ENCODE measurements around the gene ZNF57.
A peak's percentile ranks its signal among the peaks of the same experiment; 100 is the strongest.
"Not testable (repeated sequence)": the region's sequence is repeated elsewhere in the genome, so short reads cannot be mapped to it uniquely, and the experiment has no call there.

Gene ZNF57

GRCh38 chr19:2865334-2866100, 35.2 kb upstream of the ZNF57 start:
- Histone ChIP-seq H4K20me1 (no peaks in the 10 kb centered on the region), H3K4me3 (no peak overlapping the region), H3K9me3 (replicated peaks in 1 of 11) (peaks cover 47 to 85% (median 56%) of the 10 kb centered on the region in 11 experiments), H3K4me1 (peaks cover 10 to 55% (median 37%) of the 10 kb centered on the region in 10 experiments; a peak in 19 of 20 replicates), H3K4me2 (peak overlapping the region in 9 of 11 experiments; percentile 60 to 75 (median 69); a peak in 17 of 22 replicates), H3K27ac (peak overlapping the region in 9 of 11 experiments; percentile 26 to 84 (median 71); a peak in 17 of 22 replicates), H3K36me3 (no peaks in the 10 kb centered on the region), H3K27me3 (no peaks in the 10 kb centered on the region), H3K9ac (peak overlapping the region in 8 of 11 experiments; percentile 40 to 77 (median 58); a peak in 14 of 22 replicates)
- peak in 4 of 11 experiments; percentile 50 to 67 (median 54); a peak in 4 of 22 replicates for TF ChIP-seq Cebpa-rat (IDR thresholded peaks at IDR 0.05)

DNA sequence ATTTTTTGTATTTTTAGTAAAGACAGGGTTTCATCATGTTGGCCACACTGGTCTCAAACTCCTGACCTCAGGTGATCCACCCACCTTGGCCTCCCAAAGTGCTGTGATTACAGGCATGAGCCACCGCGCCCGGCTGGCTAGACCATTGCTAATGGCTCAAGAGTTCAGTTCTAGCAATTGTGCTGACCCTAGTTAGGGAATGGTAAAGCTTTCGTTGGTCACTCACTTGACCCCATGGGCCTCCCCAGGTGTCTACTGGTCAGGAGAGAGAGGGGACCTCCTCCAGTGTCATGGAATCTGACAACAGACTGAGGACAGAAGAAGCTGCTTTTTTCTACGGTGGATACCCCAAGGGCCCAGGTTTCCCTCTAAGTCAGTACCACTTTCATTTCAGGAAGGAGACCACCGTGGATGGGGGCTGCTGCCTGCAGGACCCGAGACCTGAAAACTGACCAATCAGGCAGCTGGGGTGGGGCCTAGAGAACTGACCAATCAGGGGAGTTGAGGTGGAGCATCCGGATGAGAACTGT, 34.2 kb upstream of the ZNF57 start:
- peak overlapping the region in 4 of 11 experiments; percentile 66 to 77 (median 72); a peak in 2 of 22 replicates for H3K9ac ChIP-seq
- no peaks in the 10 kb centered on the region for H4K20me1 ChIP-seq
- peaks cover 52 to 85% (median 67%) of the 10 kb centered on the region in 11 experiments for H3K9me3 ChIP-seq (replicated peaks in 1 of 11)
- peak overlapping the region in 8 of 11 experiments; percentile 59 to 84 (median 76); a peak in 14 of 22 replicates for H3K27ac ChIP-seq
- H3K4me1 ChIP-seq, result peaks cover 10 to 55% (median 37%) of the 10 kb centered on the region in 10 experiments; a peak in 19 of 20 replicates
- no peak for TF ChIP-seq Cebpa-rat (IDR thresholded peaks at IDR 0.05)
- peak overlapping the region in 1 of 10 experiments; percentile 3; a peak in 1 of 20 replicates for H3K4me3 ChIP-seq
- H3K36me3 ChIP-seq, result no peaks in the 10 kb centered on the region
- H3K4me2 ChIP-seq, result peak overlapping the region in 8 of 11 experiments; percentile 62 to 75 (median 70); a peak in 11 of 22 replicates
- no peaks in the 10 kb centered on the region for H3K27me3 ChIP-seq

DNA sequence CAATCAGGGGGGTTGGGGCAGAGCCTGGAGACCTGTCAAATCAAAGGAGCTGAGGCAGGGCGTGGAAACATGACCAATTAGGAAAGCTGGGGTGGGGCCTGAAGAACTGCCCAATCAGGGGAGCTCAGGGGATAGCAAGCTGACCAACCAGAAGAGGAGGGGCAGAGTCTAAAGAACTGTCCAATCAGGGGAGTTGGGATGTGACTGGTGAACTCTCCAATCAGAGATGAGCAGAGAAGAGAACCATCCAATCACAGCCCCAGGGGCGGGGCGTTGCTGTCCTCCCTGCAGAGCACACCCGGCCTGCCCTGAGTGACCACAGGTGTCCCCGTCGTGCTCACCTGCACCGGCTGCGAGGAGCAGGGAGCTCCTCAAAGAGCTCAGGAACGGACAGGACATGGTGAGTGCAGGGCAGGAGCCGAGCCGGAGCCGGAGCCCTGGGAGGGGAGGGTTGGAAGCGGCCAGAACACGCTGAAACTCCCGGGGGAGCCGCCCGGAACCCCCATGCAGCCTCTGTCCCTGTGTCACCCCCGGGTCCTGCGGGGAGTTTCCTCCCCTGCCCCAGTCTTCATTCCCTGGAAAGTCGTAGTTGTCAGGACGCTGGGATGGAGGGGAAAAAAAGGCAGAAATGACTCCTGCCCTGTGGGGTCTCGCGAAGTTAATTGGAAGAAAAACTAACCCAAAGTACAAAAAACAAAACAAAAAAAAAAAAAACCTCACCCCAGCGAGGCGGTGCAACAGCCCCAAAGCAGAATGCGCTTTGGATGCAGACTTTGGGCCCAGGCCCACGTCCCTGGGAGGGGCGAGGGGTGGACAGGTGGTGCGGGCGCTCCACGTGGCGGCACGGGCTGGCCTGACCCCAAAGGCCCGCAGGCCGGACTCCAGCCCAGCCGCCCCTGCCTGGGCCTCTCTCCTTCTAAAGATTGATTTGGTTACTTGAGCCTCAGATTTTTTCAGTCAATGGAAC, 33.4 kb upstream of the ZNF57 start, which contains the start of gene ZNF556:
Gene ZNF556 (plus strand): TSS at position 311 of the 967 bp plus-strand sequence. CDS start 87 bp downstream, at position 398.
- Histone ChIP-seq H3K9ac (peak within 1 kb of the TSS in 4 of 11 experiments; percentile 66 to 77 (median 72); a peak in 6 of 22 replicates), H3K4me3 (peak within 1 kb of the TSS in 1 of 10 experiments; percentile 3; a peak in 1 of 20 replicates), H3K9me3 (replicated peaks in 1 of 11) (peaks cover 57 to 89% (median 72%) of the 10 kb centered on the region in 11 experiments), H4K20me1 (no peaks in the 10 kb centered on the region), H3K4me2 (peak within 1 kb of the TSS in 10 of 11 experiments; percentile 17 to 75 (median 68); a peak in 17 of 22 replicates), H3K27ac (peak within 1 kb of the TSS in 8 of 11 experiments; percentile 59 to 84 (median 76); a peak in 15 of 22 replicates), H3K27me3 (no peaks in the 10 kb centered on the region), H3K4me1 (peaks cover 10 to 53% (median 37%) of the 10 kb centered on the region in 10 experiments; a peak in 19 of 20 replicates), H3K36me3 (no peaks in the 10 kb centered on the region)
- no peak for TF ChIP-seq Cebpa-rat (IDR thresholded peaks at IDR 0.05)

- Histone ChIP-seq H3K27me3 (no peaks in the 10 kb centered on the region), H3K36me3 (no peaks in the 10 kb centered on the region), H3K27ac (no peak overlapping the region), H3K4me1 (peaks cover 14 to 55% (median 45%) of the 10 kb centered on the region in 10 experiments; a peak in 19 of 20 replicates), H4K20me1 (no peaks in the 10 kb centered on the region), H3K9me3 (replicated peaks in 1 of 11) (peaks cover 69 to 83% (median 70%) of the 10 kb centered on the region in 11 experiments), H3K4me3 (no peak overlapping the region), H3K4me2 (no peak overlapping the region), H3K9ac (no peak overlapping the region)
- no peak for TF ChIP-seq Cebpa-rat (IDR thresholded peaks at IDR 0.05)
These were observed 31.1 kb upstream of the ZNF57 start for GRCh38 chr19:2869618-2870017.

DNA sequence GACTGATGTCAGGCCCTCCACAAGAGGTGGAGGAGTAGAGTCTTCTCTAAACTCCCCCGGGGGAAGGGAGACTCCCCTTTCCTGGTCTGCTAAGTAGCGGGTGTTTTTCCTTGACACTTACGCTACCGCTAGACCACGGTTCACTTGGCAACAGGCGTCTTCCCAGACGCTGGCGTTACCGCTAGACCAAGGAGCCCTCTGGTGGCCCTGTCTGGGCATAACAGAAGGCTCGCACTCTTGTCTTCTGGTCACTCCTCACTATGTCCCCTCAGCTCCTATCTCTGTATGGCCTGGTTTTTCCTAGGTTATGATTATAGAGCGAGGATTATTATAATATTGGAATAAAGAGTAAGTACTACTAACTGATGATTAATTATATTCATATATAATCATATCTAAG, 28.6 kb upstream of the ZNF57 start:
- not testable (repeated sequence) for H3K9ac ChIP-seq, H4K20me1 ChIP-seq, H3K27me3 ChIP-seq
- peak overlapping the region in 7 of 11 experiments; percentile 15 to 50 (median 37); a peak in 5 of 22 replicates for H3K4me2 ChIP-seq
- H3K4me3 ChIP-seq, result peak overlapping the region in 2 of 10 experiments; percentile 14 to 35; a peak in 3 of 20 replicates
- H3K4me1 ChIP-seq, result peaks cover 10 to 31% (median 23%) of the 10 kb centered on the region in 10 experiments; a peak in 18 of 20 replicates
- H3K9me3 ChIP-seq (replicated peaks in 1 of 11), result peaks cover 80 to 94% (median 87%) of the 10 kb centered on the region in 11 experiments
- peak overlapping the region in 4 of 11 experiments; percentile 28 to 75 (median 60); a peak in 5 of 22 replicates for H3K27ac ChIP-seq
- H3K36me3 ChIP-seq, result peaks cover 0 to 11% (median 0%) of the 10 kb centered on the region in 11 experiments; a peak in 3 of 22 replicates

GRCh38 chr19:2877398-2878331, 23.1 kb upstream of the ZNF57 start:
- H3K4me1 ChIP-seq, result peaks cover 0 to 12% (median 11%) of the 10 kb centered on the region in 10 experiments; a peak in 13 of 20 replicates
- no peaks in the 10 kb centered on the region for H3K27me3 ChIP-seq
- no peaks in the 10 kb centered on the region for H4K20me1 ChIP-seq
- peaks cover 92 to 100% (median 96%) of the 10 kb centered on the region in 11 experiments for H3K9me3 ChIP-seq (replicated peaks in 1 of 11)
- no peak for TF ChIP-seq Cebpa-rat (IDR thresholded peaks at IDR 0.05)
- peaks cover 0 to 11% (median 0%) of the 10 kb centered on the region in 11 experiments; a peak in 3 of 22 replicates for H3K36me3 ChIP-seq
- peak overlapping the region in 6 of 10 experiments; percentile 7 to 29 (median 18); a peak in 7 of 20 replicates for H3K4me3 ChIP-seq
- H3K4me2 ChIP-seq, result no peak overlapping the region
- H3K9ac ChIP-seq, result no peak overlapping the region
- no peak overlapping the region for H3K27ac ChIP-seq

DNA sequence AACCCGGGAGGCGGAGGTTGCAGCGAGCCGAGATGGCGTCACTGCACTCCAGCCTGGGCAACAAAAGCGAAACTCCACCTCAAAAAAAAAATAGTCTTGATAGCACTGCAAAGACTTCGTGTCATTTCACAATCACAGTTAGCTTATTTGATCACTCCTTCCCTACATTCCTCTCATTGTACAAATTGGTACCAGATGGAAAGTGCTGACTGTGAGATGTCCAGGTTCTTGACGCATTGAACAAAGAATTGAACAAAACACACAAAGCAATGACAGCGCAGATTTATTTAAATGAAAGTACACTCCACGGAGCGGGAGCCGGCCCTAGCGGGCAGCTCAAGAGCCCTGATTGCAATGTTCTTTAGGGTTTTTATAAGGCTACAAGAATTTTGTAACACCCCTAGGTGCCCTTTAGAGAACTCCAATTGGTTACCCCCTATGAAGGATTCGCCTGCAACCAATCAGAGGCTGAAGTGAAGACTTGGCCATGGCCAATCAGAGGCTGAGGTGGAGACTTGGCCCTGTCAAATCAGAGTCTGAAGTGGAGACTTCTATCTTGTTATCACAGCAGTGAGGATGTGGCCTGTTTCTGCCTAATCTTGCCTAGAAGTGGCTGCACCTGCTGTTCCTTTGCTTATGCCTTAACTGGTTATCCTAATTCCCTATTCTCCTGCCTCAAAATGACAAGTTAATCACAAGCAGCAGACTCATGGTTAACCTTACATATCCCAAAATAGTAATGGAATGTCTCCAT, 16.9 kb upstream of the ZNF57 start:
- Histone ChIP-seq H3K4me1 (peaks cover 13 to 26% (median 23%) of the 10 kb centered on the region in 10 experiments; a peak in 19 of 20 replicates), H3K4me3 (no peak overlapping the region), H3K4me2 (no peak overlapping the region), H3K9ac (no peak overlapping the region), H3K27me3 (no peaks in the 10 kb centered on the region), H3K27ac (no peak overlapping the region), H3K9me3 (replicated peaks in 1 of 11) (peaks cover 65 to 73% (median 72%) of the 10 kb centered on the region in 11 experiments), H3K36me3 (no peaks in the 10 kb centered on the region), H4K20me1 (no peaks in the 10 kb centered on the region)
- no peak for TF ChIP-seq Cebpa-rat (IDR thresholded peaks at IDR 0.05)

Data from BLaER1 treated with 17β-estradiol and CSF1 and Interleukin-3, amounts not matched to agents 10 nM and 100 nM (cell line).